Neural cell (in vitro differentiated cells): ENCODE data around the gene ZDHHC18. TPM values are rescaled to one million over a fixed set of nuclear protein-coding genes. Genes with fewer than 3 reads are reported as not detected.

Experiments
- H2AFZ ChIP-seq: fragments of 200-600, 300-800 bp; sonication (generic), shearing (Covaris generic); 2 replicates; pipeline ENCODE4 v1.6.0; 2014; ENCODE audit warnings: low read depth, mild to moderate bottlenecking, antibody characterized with exemption, low read length, moderate library complexity
- H3F3A ChIP-seq: fragments of 200-600 bp; shearing (Covaris generic); 2 replicates; pipeline ENCODE4 v1.6.1; 2016; ENCODE audit warnings: mild to moderate bottlenecking, moderate library complexity, mixed read lengths, antibody characterized with exemption, low read length; ENCODE audit not compliant: insufficient read depth, poor library complexity, severe bottlenecking
- H3K27ac ChIP-seq: fragments of 200-600, 300-800 bp; sonication (generic), shearing (Covaris generic); 2 replicates; pipeline ENCODE4 v1.5.1; 2014; ENCODE audit warnings: mild to moderate bottlenecking, low read length, moderate library complexity
- H3K27me3 ChIP-seq: fragments of 300-800, 200-600 bp; sonication (generic), shearing (Covaris generic); 2 replicates; pipeline ENCODE4 v1.6.0; 2014; ENCODE audit warnings: mild to moderate bottlenecking, low read depth, low read length, moderate library complexity; ENCODE audit not compliant: insufficient read depth
- H3K36me3 ChIP-seq: fragments of 300-800, 200-600 bp; sonication (generic), shearing (Covaris generic); 2 replicates; pipeline ENCODE4 v1.5.1; 2014; ENCODE audit warnings: mild to moderate bottlenecking, antibody characterized with exemption, low read length, moderate library complexity; ENCODE audit not compliant: insufficient read depth
- H3K4me2 ChIP-seq: fragments of 300-800, 200-600 bp; sonication (generic), shearing (Covaris generic); 2 replicates; pipeline ENCODE4 v1.6.0; 2014; ENCODE audit warnings: mild to moderate bottlenecking, low read length
- H3K4me3 ChIP-seq: fragments of 300-800, 200-600 bp; sonication (generic), shearing (Covaris generic); 2 replicates; pipeline ENCODE4 v1.5.1; 2014; ENCODE audit warnings: mild to moderate bottlenecking, low read length, moderate library complexity
- H3K79me2 ChIP-seq: fragments of 200-600 bp; shearing (Covaris generic); replicated peaks from 2 replicates; pipeline ENCODE4 v1.6.0; 2014; ENCODE audit warnings: mild to moderate bottlenecking, low read length, moderate library complexity; ENCODE audit not compliant: insufficient read depth
- H3K9ac ChIP-seq: fragments of 300-800, 200-600 bp; sonication (generic), shearing (Covaris generic); 2 replicates; pipeline ENCODE4 v1.6.1; 2016; ENCODE audit warnings: mild to moderate bottlenecking, low read length, mixed read lengths
- H3K9me2 ChIP-seq: fragments of 200-600 bp; shearing (Covaris generic); 2 replicates; pipeline ENCODE4 v1.6.1; 2016; ENCODE audit warnings: mild to moderate bottlenecking, low read length, mixed read lengths; ENCODE audit not compliant: insufficient read depth
- H3K9me3 ChIP-seq: fragments of 200-600, 300-800 bp; sonication (generic), shearing (Covaris generic); 2 replicates; pipeline ENCODE4 v1.6.1; 2016; ENCODE audit warnings: mild to moderate bottlenecking, mixed run types, low read length, moderate library complexity, mixed read lengths
- H4K20me1 ChIP-seq: fragments of 200-600 bp; shearing (Covaris generic); 2 replicates; pipeline ENCODE4 v1.6.1; 2016; ENCODE audit warnings: mild to moderate bottlenecking, mixed run types; ENCODE audit not compliant: insufficient read depth
- CTCF ChIP-seq: fragments of 450-650 bp; IDR thresholded peaks from 2 replicates; pipeline ENCODE4 v1.5.1; 2014; ENCODE audit warnings: antibody characterized with exemption, mild to moderate bottlenecking, moderate library complexity; ENCODE audit not compliant: poor library complexity, severe bottlenecking
- EP300 ChIP-seq: fragments of 450-650 bp; conservative IDR thresholded peaks from 2 replicates; pipeline ENCODE4 v1.6.1; 2014; ENCODE audit warnings: antibody characterized with exemption, mild to moderate bottlenecking, moderate library complexity; ENCODE audit not compliant: poor library complexity, severe bottlenecking
- EZH2 ChIP-seq: fragments of 200-600, 300-800 bp; shearing (Covaris generic), sonication (generic); IDR thresholded peaks from 2 replicates; pipeline ENCODE4 v1.6.1; 2014; ENCODE audit warnings: antibody characterized with exemption, low read length, borderline replicate concordance, mild to moderate bottlenecking; ENCODE audit not compliant: insufficient read depth, poor library complexity, severe bottlenecking
- MXI1 ChIP-seq: fragments of 450-650 bp; conservative IDR thresholded peaks from 2 replicates; pipeline ENCODE4 v1.6.1; 2014; ENCODE audit warnings: antibody characterized with exemption, mild to moderate bottlenecking; ENCODE audit not compliant: poor library complexity, severe bottlenecking
- POLR2AphosphoS5 ChIP-seq: IDR thresholded peaks from 2 replicates; pipeline ENCODE4 v1.6.1; 2012
- RAD21 ChIP-seq: fragments of 450-650 bp; conservative IDR thresholded peaks from 2 replicates; pipeline ENCODE4 v1.6.1; 2014; ENCODE audit warnings: antibody characterized with exemption, mild to moderate bottlenecking, moderate library complexity
- REST ChIP-seq: IDR thresholded peaks from 2 replicates; pipeline ENCODE4 v1.6.1; 2012; ENCODE audit warnings: borderline replicate concordance
- SMC3 ChIP-seq: fragments of 450-650 bp; conservative IDR thresholded peaks from 2 replicates; pipeline ENCODE4 v1.6.1; 2014; ENCODE audit warnings: antibody characterized with exemption, mild to moderate bottlenecking, moderate library complexity; ENCODE audit not compliant: poor library complexity
- TAF1 ChIP-seq: IDR thresholded peaks from 2 replicates; pipeline ENCODE4 v1.6.1; 2012; ENCODE audit warnings: low read depth
- polyA plus RNA-seq: library from polyadenylated mRNA; depleted of rRNA; stranded (reverse); fragments of >200 nt; gene quantifications from 2 replicates; pipeline ENCODE4 v1.2.3, GENCODE V29; 2014

The ZDHHC18 gene
- polyA plus RNA-seq, 1 donor from 2014 or later = 23.7 TPM

GRCh38 chr1:26790551-26790953 is 35.9 kb upstream of the ZDHHC18 start:
- Histone ChIP-seq H4K20me1 (no peaks in the 10 kb centered on the region), H3F3A (no peaks in the 10 kb centered on the region), H3K9me2 (no peaks in the 10 kb centered on the region), H3K79me2 (no peaks in the 10 kb centered on the region), H3K4me3 (no peak overlapping the region), H3K9me3 (no peaks in the 10 kb centered on the region), H3K27ac (no peak overlapping the region), H3K4me2 (no peak overlapping the region), H3K27me3 (no peaks in the 10 kb centered on the region), H3K36me3 (no peaks in the 10 kb centered on the region), H3K9ac (no peak overlapping the region), H2AFZ (no peak overlapping the region)
- TF ChIP-seq EP300 (no peak), RAD21 (no peak), CTCF (no peak), POLR2AphosphoS5 (no peak), MXI1 (no peak), EZH2 (no peak), REST (no peak), TAF1 (no peak), SMC3 (no peak)

GRCh38 chr1:26791148-26791547 is 35.3 kb upstream of the ZDHHC18 start:
- Histone ChIP-seq H4K20me1 (no peaks in the 10 kb centered on the region), H3K9me3 (no peaks in the 10 kb centered on the region), H3K36me3 (no peaks in the 10 kb centered on the region), H3F3A (no peaks in the 10 kb centered on the region), H3K27ac (no peak overlapping the region), H3K79me2 (no peaks in the 10 kb centered on the region), H3K27me3 (no peaks in the 10 kb centered on the region), H3K4me3 (no peak overlapping the region), H3K9me2 (no peaks in the 10 kb centered on the region), H2AFZ (no peak overlapping the region), H3K9ac (no peak overlapping the region), H3K4me2 (no peak overlapping the region)
- TF ChIP-seq EP300 (no peak), POLR2AphosphoS5 (no peak), MXI1 (no peak), SMC3 (no peak), EZH2 (no peak), TAF1 (no peak)

GRCh38 chr1:26791626-26792025 is 34.9 kb upstream of the ZDHHC18 start:
- Histone ChIP-seq H3F3A (no peaks in the 10 kb centered on the region), H3K9me3 (no peaks in the 10 kb centered on the region), H4K20me1 (no peaks in the 10 kb centered on the region), H3K4me3 (no peak overlapping the region), H2AFZ (no peak overlapping the region), H3K9me2 (no peaks in the 10 kb centered on the region), H3K79me2 (no peaks in the 10 kb centered on the region), H3K9ac (no peak overlapping the region), H3K36me3 (no peaks in the 10 kb centered on the region), H3K27me3 (no peaks in the 10 kb centered on the region), H3K27ac (no peak overlapping the region), H3K4me2 (no peak overlapping the region)
- TF ChIP-seq TAF1 (no peak), MXI1 (no peak), EZH2 (no peak), CTCF (no peak), POLR2AphosphoS5 (no peak), REST (no peak), EP300 (no peak), SMC3 (no peak), RAD21 (no peak)
